SK-N-SH treated with all-trans-retinoic acid at 6 μM for 48 hours (cell line): ENCODE measurements around the gene MROH7.
"Not testable (repeated sequence)": the region's sequence is repeated elsewhere in the genome, so short reads cannot be mapped to it uniquely, and the experiment has no call there.

Source experiments
- ATAC-seq: fragments of 200-7000 bp; cut with Tn5 transposase; 3 replicates; pipeline ENCODE4 v1.9.1; 2020; ENCODE audit warnings: mild to moderate bottlenecking, moderate library complexity
- ARNTL ChIP-seq: fragments of 450-650 bp; formaldehyde crosslinking; IDR thresholded peaks from 2 replicates; pipeline ENCODE4 v1.5.0; 2020; ENCODE audit warnings: low read depth, mild to moderate bottlenecking, moderate library complexity, borderline replicate concordance
- BACH2 ChIP-seq: fragments of 250-450 bp; sonication (Bioruptor Pico); IDR thresholded peaks from 2 replicates; pipeline ENCODE4 v1.9.0; 2021; ENCODE audit warnings: mild to moderate bottlenecking, borderline replicate concordance
- CREB5 ChIP-seq: fragments of 250-450 bp; sonication (Bioruptor Pico); IDR thresholded peaks from 2 replicates; pipeline ENCODE4 v1.5.1; 2020; ENCODE audit warnings: low read depth, mild to moderate bottlenecking, moderate library complexity
- CSDC2 ChIP-seq: fragments of 250-450 bp; sonication (Bioruptor Pico); IDR thresholded peaks from 2 replicates; pipeline ENCODE4 v1.5.0; 2020; ENCODE audit warnings: mild to moderate bottlenecking, moderate library complexity
- CSRNP3 ChIP-seq: fragments of 250-450 bp; sonication (Bioruptor Pico); IDR thresholded peaks from 2 replicates; pipeline ENCODE4 v1.5.1; 2021; ENCODE audit warnings: mild to moderate bottlenecking, moderate library complexity
- GLIS3 ChIP-seq: fragments of 250-450 bp; sonication (Bioruptor Pico); IDR thresholded peaks from 2 replicates; pipeline ENCODE4 v1.5.0; 2020; ENCODE audit warnings: mild to moderate bottlenecking, moderate library complexity
- ISL1 ChIP-seq: fragments of 250-450 bp; sonication (Bioruptor Pico); IDR thresholded peaks from 2 replicates; pipeline ENCODE4 v2.1.2; 2022; ENCODE audit warnings: mild to moderate bottlenecking, moderate library complexity
- OSR1 ChIP-seq: fragments of 250-450 bp; sonication (Bioruptor Pico); IDR thresholded peaks from 2 replicates; pipeline ENCODE4 v1.8.0; 2022; ENCODE audit warnings: moderate library complexity, mild to moderate bottlenecking, inconsistent platforms
- POU6F1 ChIP-seq: fragments of 250-450 bp; sonication (Bioruptor Pico); IDR thresholded peaks from 2 replicates; pipeline ENCODE4 v1.8.0; 2021; ENCODE audit warnings: low read depth, mild to moderate bottlenecking, moderate library complexity, borderline replicate concordance
- PPARA ChIP-seq: fragments of 250-450 bp; sonication (Bioruptor Pico); IDR thresholded peaks from 2 replicates; pipeline ENCODE4 v1.5.0; 2020; ENCODE audit warnings: mild to moderate bottlenecking, borderline replicate concordance
- RARB ChIP-seq: fragments of 250-450 bp; sonication (Bioruptor Pico); IDR thresholded peaks from 2 replicates; pipeline ENCODE4 v1.8.0; 2021; ENCODE audit warnings: mild to moderate bottlenecking, moderate library complexity
- SNAI2 ChIP-seq: fragments of 250-450 bp; sonication (Bioruptor Pico); IDR thresholded peaks from 2 replicates; pipeline ENCODE4 v1.5.0; 2020; ENCODE audit warnings: mild to moderate bottlenecking, moderate library complexity
- TCF4 ChIP-seq: fragments of 250-450 bp; sonication (Bioruptor Pico); IDR thresholded peaks from 2 replicates; pipeline ENCODE4 v1.8.0; 2021; ENCODE audit warnings: mild to moderate bottlenecking, moderate library complexity, borderline replicate concordance
- TOX ChIP-seq: fragments of 250-450 bp; sonication (Bioruptor Pico); IDR thresholded peaks from 2 replicates; pipeline ENCODE4 v1.8.0; 2021; ENCODE audit warnings: mild to moderate bottlenecking, moderate library complexity, borderline replicate concordance
- TSHZ2 ChIP-seq: fragments of 250-450 bp; sonication (Bioruptor Pico); IDR thresholded peaks from 2 replicates; pipeline ENCODE4 v1.5.0; 2020; ENCODE audit warnings: mild to moderate bottlenecking, moderate library complexity
- ZC3H10 ChIP-seq: fragments of 250-450 bp; sonication (Bioruptor Pico); IDR thresholded peaks from 2 replicates; pipeline ENCODE4 v1.5.1; 2021; ENCODE audit warnings: mild to moderate bottlenecking, moderate library complexity
- ZFP3 ChIP-seq: fragments of 250-450 bp; sonication (Bioruptor Pico); IDR thresholded peaks from 2 replicates; pipeline ENCODE4 v1.5.0; 2020; ENCODE audit warnings: mild to moderate bottlenecking, moderate library complexity
- ZFP30 ChIP-seq: fragments of 450-650 bp; formaldehyde crosslinking; IDR thresholded peaks from 2 replicates; pipeline ENCODE4 v1.5.0; 2022; ENCODE audit warnings: mild to moderate bottlenecking, moderate library complexity
- ZNF565 ChIP-seq: fragments of 450-650 bp; formaldehyde crosslinking; conservative IDR thresholded peaks from 2 replicates; pipeline ENCODE4 v1.5.0; 2020; ENCODE audit warnings: low read depth, mild to moderate bottlenecking, moderate library complexity
- ZNF70 ChIP-seq: fragments of 450-650 bp; formaldehyde crosslinking; IDR thresholded peaks from 2 replicates; pipeline ENCODE4 v1.5.0; 2020; ENCODE audit warnings: mild to moderate bottlenecking, moderate library complexity
- ZNF8 ChIP-seq: fragments of 450-650 bp; formaldehyde crosslinking; IDR thresholded peaks from 2 replicates; pipeline ENCODE4 v1.5.0; 2020; ENCODE audit warnings: mild to moderate bottlenecking, moderate library complexity
- TF ChIP-seq, protein P1 (sequence below): fragments of 250-450 bp; sonication (Bioruptor Pico); IDR thresholded peaks from 2 replicates; pipeline ENCODE4 v1.8.0; 2020; ENCODE audit warnings: mild to moderate bottlenecking, moderate library complexity, borderline replicate concordance

MROH7 gene

GRCh38 chr1:54624466-54625464 is 16.8 kb upstream of the MROH7 start:
- no peak for ATAC-seq
- TF ChIP-seq ZNF8 (CRISPR knock-in tag) (no peak), PPARA (CRISPR knock-in tag) (no peak), OSR1 (CRISPR knock-in tag) (no peak), CSRNP3 (no peak), ZNF70 (CRISPR knock-in tag) (no peak), ZC3H10 (CRISPR knock-in tag) (no peak), TOX (CRISPR knock-in tag) (no peak), ZFP3 (no peak), ZNF565 (no peak), ARNTL (CRISPR knock-in tag) (no peak), TSHZ2 (no peak), CSDC2 (CRISPR knock-in tag) (no peak)
- TF ChIP-seq, protein P1, sequence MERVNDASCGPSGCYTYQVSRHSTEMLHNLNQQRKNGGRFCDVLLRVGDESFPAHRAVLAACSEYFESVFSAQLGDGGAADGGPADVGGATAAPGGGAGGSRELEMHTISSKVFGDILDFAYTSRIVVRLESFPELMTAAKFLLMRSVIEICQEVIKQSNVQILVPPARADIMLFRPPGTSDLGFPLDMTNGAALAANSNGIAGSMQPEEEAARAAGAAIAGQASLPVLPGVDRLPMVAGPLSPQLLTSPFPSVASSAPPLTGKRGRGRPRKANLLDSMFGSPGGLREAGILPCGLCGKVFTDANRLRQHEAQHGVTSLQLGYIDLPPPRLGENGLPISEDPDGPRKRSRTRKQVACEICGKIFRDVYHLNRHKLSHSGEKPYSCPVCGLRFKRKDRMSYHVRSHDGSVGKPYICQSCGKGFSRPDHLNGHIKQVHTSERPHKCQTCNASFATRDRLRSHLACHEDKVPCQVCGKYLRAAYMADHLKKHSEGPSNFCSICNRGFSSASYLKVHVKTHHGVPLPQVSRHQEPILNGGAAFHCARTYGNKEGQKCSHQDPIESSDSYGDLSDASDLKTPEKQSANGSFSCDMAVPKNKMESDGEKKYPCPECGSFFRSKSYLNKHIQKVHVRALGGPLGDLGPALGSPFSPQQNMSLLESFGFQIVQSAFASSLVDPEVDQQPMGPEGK (CRISPR knock-in tag): no peak

DNA sequence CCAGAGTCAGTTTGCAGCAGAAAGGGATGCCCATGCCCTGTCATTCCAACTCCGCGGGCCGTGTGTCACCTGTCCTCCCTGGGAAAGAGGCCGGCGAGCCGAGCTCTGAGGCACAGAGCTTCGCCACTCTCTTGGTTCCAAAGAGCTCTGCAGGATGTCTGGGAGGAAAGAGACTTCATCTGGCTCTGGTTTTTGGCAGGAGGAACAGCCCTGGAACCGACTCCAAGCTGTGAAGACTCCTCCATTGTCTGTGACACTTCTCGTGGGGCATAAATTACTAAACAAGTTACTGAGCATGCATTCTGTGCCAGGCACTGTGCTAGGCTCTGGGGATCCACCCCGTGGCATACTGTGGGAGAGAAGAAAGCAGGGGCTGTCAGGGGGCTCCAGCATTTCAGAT is 14.4 kb upstream of the MROH7 start:
- no peak for ATAC-seq
- TF ChIP-seq TCF4 (CRISPR knock-in tag) (no peak), ARNTL (CRISPR knock-in tag) (no peak), ZFP30 (CRISPR knock-in tag) (no peak), ISL1 (CRISPR knock-in tag) (no peak), SNAI2 (no peak), ZNF70 (CRISPR knock-in tag) (no peak), GLIS3 (CRISPR knock-in tag) (no peak), ZC3H10 (CRISPR knock-in tag) (no peak), OSR1 (CRISPR knock-in tag) (no peak), RARB (no peak), PPARA (CRISPR knock-in tag) (no peak), CREB5 (CRISPR knock-in tag) (no peak), TOX (CRISPR knock-in tag) (no peak), BACH2 (CRISPR knock-in tag) (no peak), POU6F1 (CRISPR knock-in tag) (no peak)
- TF ChIP-seq, protein P1 (CRISPR knock-in tag): no peak

- not testable (repeated sequence) for ATAC-seq
Measured at GRCh38 chr1:54635804-54636203, 5.8 kb upstream of the MROH7 start.

DNA sequence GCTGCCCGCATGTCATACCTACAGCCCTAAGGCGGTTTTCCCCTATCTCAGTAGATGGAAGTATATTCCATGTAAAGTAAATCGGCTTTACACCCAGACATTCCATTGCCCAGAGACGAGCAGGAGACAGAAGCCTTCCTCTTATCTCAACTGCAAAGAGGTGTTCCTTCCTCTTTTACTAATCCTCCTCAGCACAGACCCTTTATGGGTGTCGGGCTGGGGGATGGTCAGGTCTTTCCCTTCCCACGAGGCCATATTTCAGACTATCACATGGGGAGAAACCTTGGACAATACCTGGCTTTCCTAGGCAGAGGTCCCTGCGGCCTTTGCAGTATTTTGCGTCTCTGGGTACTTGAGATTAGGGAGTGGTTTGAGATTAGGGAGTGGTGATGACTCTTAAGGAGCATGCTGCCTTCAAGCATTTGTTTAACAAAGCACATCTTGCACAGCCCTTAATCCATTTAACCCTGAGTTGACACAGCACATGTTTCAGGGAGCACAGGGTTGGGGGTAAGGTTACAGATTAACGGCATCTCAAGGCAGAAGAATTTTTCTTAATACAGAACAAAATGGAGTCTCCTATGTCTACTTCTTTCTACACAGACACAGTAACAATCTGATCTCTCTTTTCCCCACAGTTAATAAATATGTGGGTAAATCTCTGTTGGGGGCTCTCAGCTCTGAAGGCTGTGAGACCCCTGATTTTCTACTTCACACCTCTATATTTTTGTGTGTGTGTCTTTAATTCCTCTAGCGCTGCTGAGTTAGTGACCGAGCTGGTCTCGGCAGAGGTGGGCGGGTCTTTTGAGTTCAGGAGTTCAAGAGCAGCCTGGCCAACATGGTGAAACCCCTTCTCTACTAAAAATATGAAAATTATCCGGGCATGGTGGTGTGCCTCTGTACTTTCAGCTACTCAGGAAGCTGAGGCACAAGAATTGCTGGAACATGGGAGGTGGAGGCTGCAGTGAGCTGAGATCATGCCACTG is 4.8 kb upstream of the MROH7 start:
- ATAC-seq: not testable (repeated sequence)
